Renal cortex interstitium (tissue), 11 donors: ENCODE data around the gene NCAM2. TPM values are rescaled to one million over a fixed set of nuclear protein-coding genes. Genes with fewer than 3 reads are reported as not detected.

Experiments
- DNase-seq, 11 donors: peaks; one replicate each; pipeline ENCODE4 v3.0.0-alpha.2; 2013; ENCODE audit warnings: low read depth in 9 of 11, low spot score in 4 of 11; ENCODE audit errors: extremely low read depth in 1 of 11
- polyA plus RNA-seq, 3 donors: library from polyadenylated mRNA; unstranded; fragments of 120-200 nt; gene quantifications; one replicate each; pipeline ENCODE4 v1.2.1, GENCODE V29; 2013; ENCODE audit not compliant: insufficient read length in 3 of 3

Gene NCAM2
- polyA plus RNA-seq, 3 donors: 6.4 to 8.9 (median 7.0) TPM

GRCh38 chr21:21246007-21246406 is 247.8 kb downstream of the NCAM2 start:
- no peak for DNase-seq

GRCh38 chr21:21247424-21247823 is 249.2 kb downstream of the NCAM2 start:
- DNase-seq: no peak

GRCh38 chr21:21262048-21262447 is 263.8 kb downstream of the NCAM2 start:
- DNase-seq: no peak

DNA sequence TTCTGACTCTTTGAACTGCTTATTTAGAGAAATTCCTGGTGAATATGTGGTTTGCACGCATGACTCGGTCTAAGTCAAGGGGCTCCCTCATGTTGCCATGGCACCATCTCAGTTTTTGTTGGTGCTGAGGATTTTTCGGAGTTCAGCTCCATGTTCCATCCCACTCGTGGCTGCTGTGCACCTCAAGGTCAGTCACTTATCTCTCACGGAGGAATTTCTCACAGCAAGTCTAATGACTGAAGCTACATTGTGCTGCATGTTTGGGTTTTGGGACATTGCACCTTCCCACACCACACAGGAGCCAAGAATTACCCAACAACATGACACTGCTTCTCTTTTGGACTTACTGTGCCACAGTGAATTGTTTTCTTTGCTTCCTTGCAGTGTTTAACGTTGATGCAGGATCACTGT is 269.9 kb downstream of the NCAM2 start:
- DNase-seq: no peak

GRCh38 chr21:21268885-21269284 is 270.7 kb downstream of the NCAM2 start:
- no peak for DNase-seq

GRCh38 chr21:21279193-21279901 is 281.1 kb downstream of the NCAM2 start:
- DNase-seq: no peak

GRCh38 chr21:21283810-21284209 is 285.6 kb downstream of the NCAM2 start:
- no peak for DNase-seq

GRCh38 chr21:21286170-21286798 is 288.1 kb downstream of the NCAM2 start:
- no peak for DNase-seq

- no peak for DNase-seq
Measured at GRCh38 chr21:21290751-21291150, 292.5 kb downstream of the NCAM2 start.

DNA sequence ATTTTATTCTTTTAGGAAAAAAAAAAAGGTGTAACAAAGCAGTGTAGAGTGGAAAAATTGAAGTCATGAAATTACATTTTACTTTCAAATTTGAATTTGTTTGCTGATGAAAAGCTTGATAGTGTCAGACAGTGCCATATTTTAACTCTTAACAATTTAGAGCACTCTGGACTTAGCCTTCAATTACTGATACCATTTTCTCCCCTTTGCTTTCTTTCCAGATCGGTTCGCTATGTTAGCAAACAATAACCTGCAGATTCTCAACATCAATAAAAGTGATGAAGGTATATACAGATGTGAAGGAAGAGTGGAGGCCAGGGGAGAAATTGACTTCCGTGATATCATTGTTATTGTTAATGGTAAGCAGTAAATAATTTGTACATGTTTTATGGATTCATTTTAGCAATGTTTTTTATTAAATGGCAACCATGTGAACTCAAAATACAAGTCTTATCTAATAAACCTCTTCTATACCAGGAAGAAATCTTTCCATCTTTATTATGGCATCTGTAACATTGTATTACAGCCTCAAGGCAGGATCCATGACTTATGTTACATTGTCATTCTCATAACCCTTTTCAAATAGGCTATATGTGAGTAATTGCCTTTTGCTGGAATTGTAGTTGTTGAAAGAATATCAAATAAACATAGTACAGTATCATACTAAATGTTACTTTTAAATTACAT is 293.8 kb downstream of the NCAM2 start:
- DNase-seq: no peak

GRCh38 chr21:21295303-21295702 is 297.1 kb downstream of the NCAM2 start:
- no peak for DNase-seq

DNA sequence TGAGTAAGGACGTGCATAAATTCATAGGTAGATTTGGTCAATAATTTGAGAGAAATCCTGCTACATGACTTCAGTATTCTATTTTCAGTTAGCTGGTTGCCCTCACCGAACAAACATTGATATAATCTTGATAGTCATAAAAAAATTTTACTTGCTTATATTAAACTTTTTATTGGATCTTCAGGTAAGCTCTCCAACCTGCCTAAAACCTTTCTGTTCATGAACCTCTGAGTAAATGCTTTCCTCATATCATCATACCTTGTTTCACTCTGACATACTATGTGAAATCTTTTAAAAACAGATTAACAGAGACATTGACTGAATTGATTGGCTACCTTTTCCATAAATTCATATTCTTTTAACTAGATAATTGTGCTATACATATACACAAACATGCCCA is 299.0 kb downstream of the NCAM2 start:
- no peak for DNase-seq

DNA sequence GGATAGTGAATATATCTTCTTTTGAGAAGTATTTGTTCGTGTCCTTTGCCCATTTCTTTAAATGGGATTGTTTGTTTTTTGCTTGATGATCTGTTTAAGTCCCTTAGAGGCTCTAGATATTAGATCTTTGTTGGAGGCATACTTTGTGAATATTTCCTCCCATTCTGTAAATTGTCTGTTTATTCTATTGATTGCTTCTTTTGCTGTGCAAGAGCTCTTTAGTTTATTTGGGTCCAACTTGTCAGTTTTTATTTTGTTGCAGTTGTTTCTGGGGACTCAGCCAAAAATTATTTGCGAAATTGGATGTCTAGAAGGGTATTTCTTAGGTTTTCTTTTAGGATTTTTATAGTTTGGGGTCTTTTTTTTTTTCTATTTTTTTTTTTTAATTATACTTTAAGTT is 302.8 kb downstream of the NCAM2 start:
- DNase-seq: no peak

- DNase-seq: no peak
Measured at GRCh38 chr21:21309510-21309909, 311.3 kb downstream of the NCAM2 start.

DNA sequence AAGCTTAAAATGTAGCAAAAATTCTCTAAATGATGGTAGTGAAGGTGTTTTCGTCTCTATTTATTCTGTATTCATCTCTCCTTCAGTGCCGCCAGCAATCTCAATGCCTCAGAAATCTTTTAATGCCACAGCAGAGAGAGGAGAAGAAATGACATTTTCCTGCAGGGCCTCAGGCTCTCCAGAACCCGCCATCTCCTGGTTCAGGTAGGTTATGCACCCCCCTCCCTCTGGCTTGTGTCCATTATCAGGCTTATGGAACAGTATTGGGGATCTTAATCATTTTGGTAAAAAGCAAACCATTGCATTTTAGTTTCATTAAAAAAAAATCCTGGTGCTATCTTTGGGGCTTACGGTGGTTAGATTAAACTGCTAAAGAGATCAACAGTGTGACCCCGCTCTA is 326.1 kb downstream of the NCAM2 start:
- DNase-seq: no peak

GRCh38 chr21:21332492-21332891 is 334.3 kb downstream of the NCAM2 start:
- no peak for DNase-seq

DNA sequence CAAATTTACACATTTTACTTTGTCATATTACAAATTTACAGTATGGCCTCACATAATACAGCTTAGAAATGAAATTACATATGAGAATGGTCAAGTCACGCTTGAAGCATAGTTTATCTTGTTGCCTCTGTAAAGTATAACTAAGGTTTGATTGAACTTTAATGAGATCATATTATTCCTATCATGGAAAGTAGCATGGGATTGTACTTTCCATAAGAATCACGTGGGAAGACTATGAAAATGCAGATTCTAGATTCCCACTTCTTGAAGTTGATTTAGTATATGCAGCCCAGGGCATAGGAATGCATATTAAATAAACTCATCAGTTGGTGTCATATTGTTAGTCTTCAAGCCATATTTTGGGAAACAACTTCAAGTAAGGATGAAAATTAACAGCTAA is 342.8 kb downstream of the NCAM2 start:
- no peak for DNase-seq

- no peak for DNase-seq
Measured at GRCh38 chr21:21345296-21345695, 347.1 kb downstream of the NCAM2 start.

- DNase-seq: no peak
Measured at GRCh38 chr21:21345872-21346271, 347.7 kb downstream of the NCAM2 start.

DNA sequence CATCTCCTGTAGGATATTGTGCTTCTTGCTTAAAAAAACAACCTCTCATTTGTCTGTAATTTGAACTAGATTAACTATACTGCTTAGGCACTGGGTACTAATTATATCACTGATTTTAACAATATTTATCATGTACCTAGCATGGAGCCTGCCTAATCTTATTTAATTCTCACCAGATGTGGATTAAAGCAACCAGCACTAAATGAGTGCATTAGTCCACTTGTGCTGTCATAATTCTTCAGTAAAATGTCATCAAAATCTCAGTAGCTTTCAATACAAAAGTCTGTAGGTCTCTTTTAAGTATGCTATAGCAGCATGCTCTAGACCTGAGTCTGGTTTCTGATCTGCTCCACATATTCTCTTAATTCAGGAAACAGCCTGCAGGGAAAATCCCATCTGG is 368.1 kb downstream of the NCAM2 start:
- DNase-seq: no peak
